Measurements from ENCODE around the gene BRI3BP. TPM values are rescaled to one million over a fixed set of nuclear protein-coding genes. Genes with fewer than 3 reads are reported as not detected.
A peak's percentile ranks its signal among the peaks of the same experiment; 100 is the strongest.

Gene BRI3BP, protein sequence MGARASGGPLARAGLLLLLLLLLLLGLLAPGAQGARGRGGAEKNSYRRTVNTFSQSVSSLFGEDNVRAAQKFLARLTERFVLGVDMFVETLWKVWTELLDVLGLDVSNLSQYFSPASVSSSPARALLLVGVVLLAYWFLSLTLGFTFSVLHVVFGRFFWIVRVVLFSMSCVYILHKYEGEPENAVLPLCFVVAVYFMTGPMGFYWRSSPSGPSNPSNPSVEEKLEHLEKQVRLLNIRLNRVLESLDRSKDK
- total RNA-seq, result 1 to 10 TPM; 3.4 to 8.6 TPM

DNA sequence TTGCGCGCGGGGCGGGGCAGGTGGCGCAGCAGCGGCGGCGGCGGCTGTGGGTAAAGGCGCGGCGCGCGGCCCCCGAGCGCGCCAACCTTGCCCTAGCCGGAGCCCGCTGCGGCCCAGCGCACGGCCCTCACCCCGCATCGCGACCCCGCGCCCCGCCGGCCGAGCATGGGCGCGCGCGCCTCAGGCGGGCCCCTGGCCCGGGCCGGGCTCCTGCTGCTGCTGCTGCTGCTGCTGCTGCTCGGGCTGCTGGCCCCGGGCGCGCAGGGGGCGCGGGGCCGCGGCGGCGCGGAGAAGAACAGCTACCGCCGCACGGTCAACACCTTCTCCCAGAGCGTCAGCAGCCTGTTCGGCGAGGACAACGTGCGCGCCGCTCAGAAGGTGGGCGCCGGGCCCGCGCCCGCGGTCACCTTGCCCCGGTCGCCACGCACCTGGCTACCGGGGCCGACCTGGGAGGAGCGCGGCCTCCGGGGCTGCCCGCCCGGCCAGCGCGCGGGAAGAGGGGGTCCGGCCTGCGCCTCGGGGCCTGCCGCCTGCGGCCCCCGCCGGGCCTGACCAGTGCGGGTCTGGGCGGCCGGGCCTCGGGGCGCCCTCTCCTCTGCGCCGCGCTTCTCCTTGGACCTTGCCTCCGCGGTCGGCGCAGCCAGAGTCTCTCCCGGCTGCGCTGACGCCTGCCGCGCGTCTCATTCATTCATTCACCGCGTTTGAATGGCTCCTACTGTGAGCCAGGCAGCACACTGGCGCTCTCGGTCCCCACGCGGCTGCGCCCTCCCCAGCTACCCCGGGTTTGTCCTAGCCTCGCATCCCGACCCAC lies at the start of gene BRI3BP:
Gene BRI3BP, plus strand, starts transcription at position 20 of the 811 bp plus-strand sequence. Its CDS starts 146 bp downstream, at position 166.
- Histone ChIP-seq H3K36me3 (no peaks in the 10 kb centered on the region), H3K4me3 (peak within 1 kb of the TSS; percentile 54 to 58), H3K27ac (peak within 1 kb of the TSS in 1 of 2 donors; percentile 32), H3K4me1 (replicated peaks) (no peaks in the 10 kb centered on the region), H3K27me3 (replicated peaks; ENCODE audit: insufficient read depth) (no peaks in the 10 kb centered on the region), H3K9me3 (no peaks in the 10 kb centered on the region)
- TF ChIP-seq POLR2AphosphoS5 (IDR thresholded peaks at IDR 0.05), result no peak
- no peak for TF ChIP-seq POLR2A (IDR thresholded peaks at IDR 0.05)
- TF ChIP-seq, protein P1, sequence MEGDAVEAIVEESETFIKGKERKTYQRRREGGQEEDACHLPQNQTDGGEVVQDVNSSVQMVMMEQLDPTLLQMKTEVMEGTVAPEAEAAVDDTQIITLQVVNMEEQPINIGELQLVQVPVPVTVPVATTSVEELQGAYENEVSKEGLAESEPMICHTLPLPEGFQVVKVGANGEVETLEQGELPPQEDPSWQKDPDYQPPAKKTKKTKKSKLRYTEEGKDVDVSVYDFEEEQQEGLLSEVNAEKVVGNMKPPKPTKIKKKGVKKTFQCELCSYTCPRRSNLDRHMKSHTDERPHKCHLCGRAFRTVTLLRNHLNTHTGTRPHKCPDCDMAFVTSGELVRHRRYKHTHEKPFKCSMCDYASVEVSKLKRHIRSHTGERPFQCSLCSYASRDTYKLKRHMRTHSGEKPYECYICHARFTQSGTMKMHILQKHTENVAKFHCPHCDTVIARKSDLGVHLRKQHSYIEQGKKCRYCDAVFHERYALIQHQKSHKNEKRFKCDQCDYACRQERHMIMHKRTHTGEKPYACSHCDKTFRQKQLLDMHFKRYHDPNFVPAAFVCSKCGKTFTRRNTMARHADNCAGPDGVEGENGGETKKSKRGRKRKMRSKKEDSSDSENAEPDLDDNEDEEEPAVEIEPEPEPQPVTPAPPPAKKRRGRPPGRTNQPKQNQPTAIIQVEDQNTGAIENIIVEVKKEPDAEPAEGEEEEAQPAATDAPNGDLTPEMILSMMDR (IDR thresholded peaks at IDR 0.05), result no peak
- DNase-seq (ENCODE audit: low spot score), result no peak
- intact Hi-C loops (cut with DNase I), result no loop called here
- WGBS, result under 1% methylated on average over 77 of the region's 112 CpGs

DNA sequence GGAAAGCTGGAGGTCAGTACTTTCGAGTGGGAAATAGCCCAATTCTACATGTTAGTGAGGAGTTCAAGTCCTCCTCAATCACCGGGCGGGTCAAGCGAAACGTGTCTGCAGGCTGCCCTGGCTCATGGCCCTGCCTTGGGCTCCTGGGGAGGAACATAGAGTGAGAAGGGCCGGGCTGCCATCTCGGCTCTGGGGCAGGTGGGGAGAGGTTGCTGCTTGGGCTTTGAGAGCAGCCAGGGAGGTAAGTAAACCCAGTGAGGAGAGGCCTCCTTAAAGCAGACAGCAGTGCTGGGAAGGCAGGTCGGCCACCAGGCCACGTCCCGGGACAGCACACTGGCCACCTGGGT lies 47.0 kb upstream of the BRI3BP start:
- TF ChIP-seq POLR2A (IDR thresholded peaks at IDR 0.05) (no peak), POLR2AphosphoS5 (IDR thresholded peaks at IDR 0.05) (no peak)
- TF ChIP-seq, protein P1 (IDR thresholded peaks at IDR 0.05), result no peak

GRCh38 chr12:124947013-124947412 lies 46.4 kb upstream of the BRI3BP start:
- no peak for DNase-seq (ENCODE audit: low spot score)
- Histone ChIP-seq H3K4me3 (no peak overlapping the region), H3K27ac (no peak overlapping the region), H3K27me3 (replicated peaks; ENCODE audit: insufficient read depth) (no peaks in the 10 kb centered on the region), H3K9me3 (no peaks in the 10 kb centered on the region), H3K36me3 (no peaks in the 10 kb centered on the region), H3K4me1 (replicated peaks) (no peaks in the 10 kb centered on the region)
- WGBS, result 87% methylated on average over 11 of the region's 11 CpGs
- intact Hi-C loops (cut with DNase I), result no loop called here
- TF ChIP-seq, protein P1 (IDR thresholded peaks at IDR 0.05), result no peak
- TF ChIP-seq POLR2AphosphoS5 (IDR thresholded peaks at IDR 0.05), result no peak
- TF ChIP-seq POLR2A (IDR thresholded peaks at IDR 0.05), result no peak

More for the DNA sequence above, 47.0 kb upstream of the BRI3BP start:
- intact Hi-C loops (cut with DNase I), result no loop called here
- Histone ChIP-seq H3K9me3 (no peaks in the 10 kb centered on the region), H3K27ac (no peak overlapping the region), H3K27me3 (replicated peaks; ENCODE audit: insufficient read depth) (no peaks in the 10 kb centered on the region), H3K4me1 (replicated peaks) (no peaks in the 10 kb centered on the region), H3K36me3 (no peaks in the 10 kb centered on the region), H3K4me3 (no peak overlapping the region)
- DNase-seq (ENCODE audit: low spot score), result no peak
- WGBS, result 87% methylated on average over 10 of the region's 10 CpGs

DNA sequence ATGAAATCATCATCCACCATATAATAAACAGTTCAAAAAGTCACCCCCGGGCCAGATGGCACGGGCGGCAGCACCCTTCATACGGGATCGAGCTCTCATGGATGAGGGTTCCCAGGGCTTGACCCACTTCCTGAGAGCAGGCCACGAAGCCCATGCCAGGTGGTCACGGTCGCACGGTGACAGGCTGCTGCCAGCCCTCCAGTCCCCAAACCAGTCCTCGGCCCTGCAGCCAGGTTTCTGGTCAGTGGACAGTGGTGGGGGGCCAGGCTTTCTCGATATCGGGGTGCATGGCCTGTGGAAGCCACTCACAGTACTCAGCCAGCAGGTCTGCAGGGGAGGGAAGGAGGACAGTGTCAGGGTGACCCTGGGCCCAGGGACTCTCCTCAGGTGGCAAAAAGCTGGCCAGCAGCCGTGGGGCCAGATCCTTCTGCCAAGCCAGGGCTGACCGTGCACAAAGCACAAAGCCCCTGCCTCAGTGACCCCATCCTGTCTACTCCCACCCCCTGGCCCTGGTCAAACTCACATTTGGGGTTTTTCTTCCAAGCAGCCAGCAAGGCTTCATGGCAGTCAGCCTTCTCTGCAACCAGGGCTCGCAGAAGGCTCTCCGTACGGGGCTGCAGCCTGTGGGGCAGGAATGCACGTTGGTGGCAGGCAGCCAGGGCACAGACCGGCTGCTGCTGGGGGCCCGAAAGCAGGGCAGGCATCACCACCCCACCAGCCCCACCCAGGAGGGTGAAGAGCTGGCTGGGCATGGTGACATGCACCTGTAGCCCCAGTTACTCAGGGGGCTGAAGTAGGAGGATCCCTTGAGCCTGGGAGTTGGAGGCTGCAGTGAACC lies 45.7 kb upstream of the BRI3BP start:
- Histone ChIP-seq H3K27me3 (replicated peaks; ENCODE audit: insufficient read depth) (no peaks in the 10 kb centered on the region), H3K4me1 (replicated peaks) (no peaks in the 10 kb centered on the region), H3K4me3 (no peak overlapping the region), H3K9me3 (no peaks in the 10 kb centered on the region), H3K36me3 (no peaks in the 10 kb centered on the region), H3K27ac (no peak overlapping the region)
- DNase-seq (ENCODE audit: low spot score), result no peak
- 73% methylated on average over 17 of the region's 20 CpGs for WGBS
- intact Hi-C loops (cut with DNase I), result no loop called here
- TF ChIP-seq, protein P1 (IDR thresholded peaks at IDR 0.05), result no peak
- no peak for TF ChIP-seq POLR2A (IDR thresholded peaks at IDR 0.05)
- no peak for TF ChIP-seq POLR2AphosphoS5 (IDR thresholded peaks at IDR 0.05)

Data from prostate gland (tissue), 2 donors.